SU-DHL-6 (cell line): Measurements from ENCODE around the gene ALOX5.

Experiments used
- H2AFZ ChIP-seq: fragments of 200-600 bp; sonication (generic); 2 replicates; pipeline ENCODE4 v1.6.1; 2014; ENCODE audit warnings: low read depth, mild to moderate bottlenecking, moderate library complexity, mixed read lengths, antibody characterized with exemption, low read length; ENCODE audit not compliant: severe bottlenecking
- H3F3A ChIP-seq: fragments of 200-600 bp; shearing (Covaris generic); 2 replicates; pipeline ENCODE4 v1.6.0; 2016; ENCODE audit warnings: antibody characterized with exemption, mild to moderate bottlenecking; ENCODE audit not compliant: insufficient read depth
- H3K27ac ChIP-seq: fragments of 200-600 bp; sonication (generic); 2 replicates; pipeline ENCODE4 v1.5.1; 2016; ENCODE audit warnings: low read depth, mild to moderate bottlenecking, low read length, moderate library complexity, mixed read lengths
- H3K27me3 ChIP-seq: fragments of 200-600 bp; sonication (generic), shearing (Covaris generic); 2 replicates; pipeline ENCODE4 v1.6.0; 2014; ENCODE audit warnings: mild to moderate bottlenecking, low read length
- H3K36me3 ChIP-seq: fragments of 200-600 bp; sonication (generic); 2 replicates; pipeline ENCODE4 v1.6.1; 2014; ENCODE audit warnings: mild to moderate bottlenecking, low read length, mixed read lengths
- H3K4me2 ChIP-seq: fragments of 300-600, 200-600 bp; shearing (Covaris generic), sonication (generic); 2 replicates; pipeline ENCODE4 v1.6.0; 2014; ENCODE audit warnings: low read length, low read depth, mild to moderate bottlenecking; ENCODE audit not compliant: poor library complexity, severe bottlenecking
- H3K4me3 ChIP-seq: fragments of 200-600 bp; sonication (generic); 2 replicates; pipeline ENCODE4 v1.5.1; 2014; ENCODE audit warnings: antibody characterized with exemption, low read length, mild to moderate bottlenecking, mixed read lengths; ENCODE audit not compliant: insufficient read depth, poor library complexity, severe bottlenecking
- H3K79me2 ChIP-seq: fragments of 200-600 bp; sonication (generic); 2 replicates; pipeline ENCODE4 v1.6.1; 2014; ENCODE audit warnings: mild to moderate bottlenecking, low read length, moderate library complexity; ENCODE audit not compliant: insufficient read depth
- H3K9ac ChIP-seq: fragments of 200-600 bp; sonication (generic); 2 replicates; pipeline ENCODE4 v1.7.0; 2014; ENCODE audit warnings: mild to moderate bottlenecking, low read length
- H3K9me2 ChIP-seq: fragments of 200-600 bp; sonication (generic); replicated peaks from 2 replicates; pipeline ENCODE4 v1.6.1; 2014; ENCODE audit warnings: low read length; ENCODE audit not compliant: insufficient read depth
- H3K9me3 ChIP-seq: fragments of 200-600 bp; sonication (generic); 2 replicates; pipeline ENCODE4 v1.6.1; 2014; ENCODE audit warnings: low read length, mixed read lengths; ENCODE audit not compliant: insufficient read depth
- H4K20me1 ChIP-seq: fragments of 200-600 bp; sonication (generic); 2 replicates; pipeline ENCODE4 v1.6.1; 2014; ENCODE audit warnings: low read depth, mild to moderate bottlenecking, antibody characterized with exemption, low read length, moderate library complexity, mixed read lengths
- EZH2phosphoT487 ChIP-seq: fragments of 200-600 bp; sonication (generic), shearing (Covaris generic); conservative IDR thresholded peaks from 2 replicates; pipeline ENCODE4 v1.6.1; 2018; ENCODE audit warnings: mild to moderate bottlenecking, antibody characterized with exemption, low read length, moderate library complexity, mixed read lengths
- TF ChIP-seq, protein P1 (sequence below): fragments of 200-600 bp; sonication (generic); IDR thresholded peaks from one replicate; pipeline ENCODE4 v1.5.1; 2017; ENCODE audit warnings: antibody characterized with exemption, mild to moderate bottlenecking, low read length, moderate library complexity; ENCODE audit not compliant: insufficient read depth, poor library complexity, severe bottlenecking

ALOX5 gene

DNA sequence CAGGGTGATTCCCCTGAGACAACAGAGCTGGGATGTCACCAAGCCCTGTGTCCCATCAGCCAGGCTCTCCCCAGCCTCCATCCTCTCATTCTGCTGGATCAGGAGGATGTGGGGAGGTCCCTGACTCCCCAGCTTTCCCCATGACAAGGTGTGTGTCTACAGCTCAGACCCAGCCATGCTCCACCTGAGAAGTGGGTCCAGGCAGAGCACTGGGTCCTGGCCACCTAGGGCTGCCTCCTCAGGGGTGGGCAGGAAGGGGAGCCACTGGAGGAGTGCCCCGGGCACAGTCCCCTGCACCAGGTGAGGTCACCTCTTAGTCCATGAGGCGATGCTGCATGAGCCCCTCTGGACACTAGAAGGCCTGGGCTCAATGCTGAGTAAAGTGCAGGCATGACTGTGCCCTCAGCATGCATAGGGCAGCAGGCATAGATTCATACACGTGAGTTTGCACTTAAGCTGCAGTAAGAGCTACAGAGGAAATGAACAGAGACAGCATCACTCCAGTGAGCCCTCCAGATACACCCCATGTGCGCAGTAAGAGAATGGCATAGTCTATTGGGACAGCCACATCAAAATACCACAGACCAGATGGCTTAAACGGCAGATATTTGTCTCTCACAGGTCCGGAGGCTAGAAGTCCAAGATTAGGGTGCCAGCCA is 48.3 kb downstream of the ALOX5 start:
- no peaks in the 10 kb centered on the region for H3K9me3 ChIP-seq
- no peaks in the 10 kb centered on the region for H4K20me1 ChIP-seq
- H3K4me3 ChIP-seq: no peak overlapping the region
- no peak for TF ChIP-seq EZH2phosphoT487
- TF ChIP-seq, protein P1, sequence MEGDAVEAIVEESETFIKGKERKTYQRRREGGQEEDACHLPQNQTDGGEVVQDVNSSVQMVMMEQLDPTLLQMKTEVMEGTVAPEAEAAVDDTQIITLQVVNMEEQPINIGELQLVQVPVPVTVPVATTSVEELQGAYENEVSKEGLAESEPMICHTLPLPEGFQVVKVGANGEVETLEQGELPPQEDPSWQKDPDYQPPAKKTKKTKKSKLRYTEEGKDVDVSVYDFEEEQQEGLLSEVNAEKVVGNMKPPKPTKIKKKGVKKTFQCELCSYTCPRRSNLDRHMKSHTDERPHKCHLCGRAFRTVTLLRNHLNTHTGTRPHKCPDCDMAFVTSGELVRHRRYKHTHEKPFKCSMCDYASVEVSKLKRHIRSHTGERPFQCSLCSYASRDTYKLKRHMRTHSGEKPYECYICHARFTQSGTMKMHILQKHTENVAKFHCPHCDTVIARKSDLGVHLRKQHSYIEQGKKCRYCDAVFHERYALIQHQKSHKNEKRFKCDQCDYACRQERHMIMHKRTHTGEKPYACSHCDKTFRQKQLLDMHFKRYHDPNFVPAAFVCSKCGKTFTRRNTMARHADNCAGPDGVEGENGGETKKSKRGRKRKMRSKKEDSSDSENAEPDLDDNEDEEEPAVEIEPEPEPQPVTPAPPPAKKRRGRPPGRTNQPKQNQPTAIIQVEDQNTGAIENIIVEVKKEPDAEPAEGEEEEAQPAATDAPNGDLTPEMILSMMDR: no peak
- H3K79me2 ChIP-seq: no peaks in the 10 kb centered on the region
- peaks cover 7% of the 10 kb centered on the region; the same call in 1 of the 2 replicates for H3F3A ChIP-seq
- H3K9ac ChIP-seq: no peak overlapping the region
- H3K9me2 ChIP-seq: no peaks in the 10 kb centered on the region
- no peak overlapping the region for H3K27ac ChIP-seq
- H3K4me2 ChIP-seq: no peak overlapping the region
- H2AFZ ChIP-seq: no peak overlapping the region
- no peaks in the 10 kb centered on the region for H3K27me3 ChIP-seq
- no peaks in the 10 kb centered on the region for H3K36me3 ChIP-seq

DNA sequence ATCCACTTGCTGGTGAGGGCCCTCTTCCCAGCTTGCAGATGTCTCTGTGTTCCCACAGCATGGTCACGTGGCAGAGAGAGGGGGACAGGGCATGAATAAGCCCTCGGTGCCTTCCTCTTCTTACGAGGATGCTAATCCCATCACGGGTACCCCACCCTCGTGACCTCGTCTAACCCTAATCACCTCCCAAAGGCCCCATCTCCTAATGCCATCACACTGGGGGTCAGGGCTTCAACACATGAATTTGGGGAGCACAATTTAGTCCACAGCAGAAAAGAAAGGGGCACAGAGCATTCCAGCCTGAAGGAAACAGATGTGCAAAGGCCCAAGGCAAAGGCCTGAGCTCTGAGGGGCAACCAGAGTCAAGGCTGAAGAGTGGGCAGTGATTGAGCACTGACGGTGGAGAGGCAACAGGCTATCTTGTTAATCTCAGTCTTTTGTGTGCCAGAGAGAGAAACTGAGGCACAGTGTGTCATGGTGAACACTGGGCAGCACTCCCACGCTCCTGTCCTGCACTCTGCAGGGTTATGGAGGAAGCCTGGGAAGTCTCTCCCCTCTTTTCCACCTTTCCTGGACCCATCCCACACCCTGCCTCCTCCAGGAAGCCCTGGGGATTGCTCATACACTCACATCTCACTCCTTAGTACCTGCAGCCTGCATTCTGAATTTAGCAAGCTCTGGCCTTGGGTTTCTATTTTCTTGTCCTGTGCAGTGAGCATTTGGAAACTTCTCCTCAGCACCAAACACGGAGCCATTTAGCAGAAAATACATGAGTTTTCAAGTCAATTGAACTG is 49.0 kb downstream of the ALOX5 start:
- H3K27me3 ChIP-seq: no peaks in the 10 kb centered on the region
- no peak overlapping the region for H3K4me2 ChIP-seq
- TF ChIP-seq, protein P1: no peak
- no peak for TF ChIP-seq EZH2phosphoT487
- H3K79me2 ChIP-seq: no peaks in the 10 kb centered on the region
- H3K36me3 ChIP-seq: no peaks in the 10 kb centered on the region
- H3K27ac ChIP-seq: no peak overlapping the region
- H3F3A ChIP-seq: peaks cover 7% of the 10 kb centered on the region; the same call in 1 of the 2 replicates
- H3K9me3 ChIP-seq: no peaks in the 10 kb centered on the region
- H4K20me1 ChIP-seq: no peaks in the 10 kb centered on the region
- no peak overlapping the region for H2AFZ ChIP-seq
- no peak overlapping the region for H3K4me3 ChIP-seq
- no peaks in the 10 kb centered on the region for H3K9me2 ChIP-seq
- no peak overlapping the region for H3K9ac ChIP-seq

DNA sequence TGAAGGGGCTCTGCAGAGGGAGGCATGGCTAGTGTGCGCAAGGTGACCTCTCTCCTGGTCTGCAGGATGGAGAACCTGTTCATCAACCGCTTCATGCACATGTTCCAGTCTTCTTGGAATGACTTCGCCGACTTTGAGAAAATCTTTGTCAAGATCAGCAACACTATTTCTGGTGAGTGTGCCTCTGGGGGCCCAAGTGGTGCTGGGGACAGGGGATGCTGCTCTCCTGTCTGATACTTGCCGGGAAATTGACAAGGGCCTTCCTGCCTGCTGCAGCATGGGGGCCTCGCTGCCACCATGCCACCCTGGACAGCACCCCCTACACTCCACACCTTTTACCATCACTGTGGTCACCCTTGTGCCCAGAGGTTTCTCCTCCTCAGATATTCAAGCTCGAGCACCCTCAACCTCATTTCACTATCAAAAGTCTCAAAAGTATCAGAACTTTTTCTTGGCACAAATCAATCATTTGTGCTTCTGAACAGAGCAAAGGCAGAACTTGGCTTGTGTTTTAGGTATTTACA is 50.0 kb downstream of the ALOX5 start:
- H3K4me2 ChIP-seq: no peak overlapping the region
- TF ChIP-seq, protein P1: no peak
- no peak for TF ChIP-seq EZH2phosphoT487
- no peak overlapping the region for H3K27ac ChIP-seq
- no peak overlapping the region for H3K4me3 ChIP-seq
- H2AFZ ChIP-seq: no peak overlapping the region
- H3F3A ChIP-seq: peaks cover 7% of the 10 kb centered on the region; the same call in 1 of the 2 replicates
- no peaks in the 10 kb centered on the region for H3K9me3 ChIP-seq
- H3K27me3 ChIP-seq: no peaks in the 10 kb centered on the region
- H3K9me2 ChIP-seq: no peaks in the 10 kb centered on the region
- H3K79me2 ChIP-seq: no peaks in the 10 kb centered on the region
- no peaks in the 10 kb centered on the region for H4K20me1 ChIP-seq
- H3K9ac ChIP-seq: no peak overlapping the region
- H3K36me3 ChIP-seq: 0 out of 2 replicates have a peak, but pooled peaks cover under 1% of the 10 kb centered on the region
